SJSA1 (cell line): ENCODE data around the gene ABCC9. TPM values are rescaled to one million over a fixed set of nuclear protein-coding genes. Genes with fewer than 3 reads are reported as not detected.
"Not testable (repeated sequence)": the region's sequence is repeated elsewhere in the genome, so short reads cannot be mapped to it uniquely, and the experiment has no call there.

Experiments used
- DNase-seq, 2 experiments: peaks; one replicate each; pipeline ENCODE4 v3.0.0-alpha.2; 2015 to 2020; ENCODE audit warnings: low spot score in 2 of 2, low read depth in 1 of 2
- H3K27ac ChIP-seq: fragments of 250-450 bp; sonication (Bioruptor Pico); 2 replicates; pipeline ENCODE4 v1.5.1; 2020; ENCODE audit warnings: mild to moderate bottlenecking, moderate library complexity
- H3K27me3 ChIP-seq: fragments of 250-450 bp; sonication (Bioruptor Pico); replicated peaks from 2 replicates; pipeline ENCODE4 v1.5.1; 2020; ENCODE audit warnings: mild to moderate bottlenecking, moderate library complexity
- H3K36me3 ChIP-seq: fragments of 250-450 bp; sonication (Bioruptor Pico); 2 replicates; pipeline ENCODE4 v1.5.1; 2020; ENCODE audit warnings: mild to moderate bottlenecking
- H3K4me1 ChIP-seq: fragments of 250-450 bp; sonication (Bioruptor Pico); replicated peaks from 2 replicates; pipeline ENCODE4 v1.6.1; 2021; ENCODE audit warnings: mild to moderate bottlenecking
- H3K4me3 ChIP-seq: fragments of 250-450 bp; sonication (Bioruptor Pico); 2 replicates; pipeline ENCODE4 v1.5.1; 2020; ENCODE audit warnings: mild to moderate bottlenecking
- H3K9me3 ChIP-seq: fragments of 250-450 bp; sonication (Bioruptor Pico); replicated peaks from 2 replicates; pipeline ENCODE4 v1.5.1; 2020; ENCODE audit warnings: mild to moderate bottlenecking
- total RNA-seq: library from RNA; depleted of rRNA; stranded (reverse); fragments of >200 nt; shearing (Covaris generic); gene quantifications from 2 replicates; pipeline ENCODE4 v1.2.3, GENCODE V29; 2014

The ABCC9 gene
- total RNA-seq, 1 experiment from 2014 or later: 1.4 TPM

GRCh38 chr12:21913823-21914222, 27.4 kb downstream of the ABCC9 start:
- DNase-seq: no peak
- Histone ChIP-seq H3K36me3 (no peaks in the 10 kb centered on the region), H3K4me3 (no peak overlapping the region), H3K9me3 (no peaks in the 10 kb centered on the region; the same call in 1 of the 2 replicates), H3K27me3 (no peaks in the 10 kb centered on the region), H3K4me1 (no peaks in the 10 kb centered on the region), H3K27ac (no peak overlapping the region)

- Histone ChIP-seq H3K27ac (no peak overlapping the region), H3K9me3 (peaks cover 3% of the 10 kb centered on the region; the same call in 1 of the 2 replicates), H3K27me3 (no peaks in the 10 kb centered on the region), H3K4me3 (no peak overlapping the region), H3K4me1 (no peaks in the 10 kb centered on the region), H3K36me3 (no peaks in the 10 kb centered on the region)
- DNase-seq: no peak
Measured at GRCh38 chr12:21912318-21912717, 28.9 kb downstream of the ABCC9 start.

GRCh38 chr12:21911832-21912231, 29.4 kb downstream of the ABCC9 start:
- Histone ChIP-seq H3K27me3 (no peaks in the 10 kb centered on the region), H3K4me1 (no peaks in the 10 kb centered on the region), H3K27ac (no peak overlapping the region), H3K9me3 (peaks cover 3% of the 10 kb centered on the region; the same call in 1 of the 2 replicates), H3K36me3 (no peaks in the 10 kb centered on the region), H3K4me3 (no peak overlapping the region)
- DNase-seq: no peak

GRCh38 chr12:21910657-21911056, 30.6 kb downstream of the ABCC9 start:
- Histone ChIP-seq H3K27ac (no peak overlapping the region), H3K27me3 (no peaks in the 10 kb centered on the region), H3K36me3 (no peaks in the 10 kb centered on the region), H3K4me3 (no peak overlapping the region), H3K9me3 (peaks cover 3% of the 10 kb centered on the region; the same call in 1 of the 2 replicates), H3K4me1 (no peaks in the 10 kb centered on the region)
- DNase-seq: no peak

- DNase-seq: no peak
- H3K27ac ChIP-seq: no peak overlapping the region
- H3K36me3 ChIP-seq: no peaks in the 10 kb centered on the region
- no peaks in the 10 kb centered on the region for H3K4me1 ChIP-seq
- no peaks in the 10 kb centered on the region for H3K27me3 ChIP-seq
- 0 out of 2 replicates have a peak, but pooled peaks cover 3% of the 10 kb centered on the region for H3K9me3 ChIP-seq
- H3K4me3 ChIP-seq: no peak overlapping the region
Measured at GRCh38 chr12:21907948-21908837, 33.0 kb downstream of the ABCC9 start.

GRCh38 chr12:21906919-21907493, 34.2 kb downstream of the ABCC9 start:
- no peak overlapping the region for H3K27ac ChIP-seq
- no peaks in the 10 kb centered on the region for H3K27me3 ChIP-seq
- no peak overlapping the region for H3K4me3 ChIP-seq
- H3K36me3 ChIP-seq: no peaks in the 10 kb centered on the region
- no peaks in the 10 kb centered on the region for H3K4me1 ChIP-seq
- 0 out of 2 replicates have a peak, but pooled peaks cover 3% of the 10 kb centered on the region for H3K9me3 ChIP-seq
- DNase-seq: no peak

- not testable (repeated sequence) for H3K27ac ChIP-seq, H3K27me3 ChIP-seq, H3K9me3 ChIP-seq, H3K4me3 ChIP-seq, DNase-seq, H3K36me3 ChIP-seq, H3K4me1 ChIP-seq
Measured at GRCh38 chr12:21899532-21899931, 41.7 kb downstream of the ABCC9 start.

- Histone ChIP-seq H3K9me3 (no peaks in the 10 kb centered on the region), H3K4me1 (no peaks in the 10 kb centered on the region), H3K4me3 (no peak overlapping the region), H3K27me3 (no peaks in the 10 kb centered on the region), H3K36me3 (no peaks in the 10 kb centered on the region), H3K27ac (no peak overlapping the region)
- no peak for DNase-seq
Measured at GRCh38 chr12:21895651-21896050, 45.6 kb downstream of the ABCC9 start.

GRCh38 chr12:21894792-21895595, 46.2 kb downstream of the ABCC9 start:
- Histone ChIP-seq H3K36me3 (no peaks in the 10 kb centered on the region), H3K27me3 (no peaks in the 10 kb centered on the region), H3K4me1 (no peaks in the 10 kb centered on the region), H3K9me3 (no peaks in the 10 kb centered on the region), H3K27ac (no peak overlapping the region), H3K4me3 (no peak overlapping the region)
- no peak for DNase-seq

- Histone ChIP-seq H3K27me3 (no peaks in the 10 kb centered on the region), H3K9me3 (no peaks in the 10 kb centered on the region), H3K36me3 (no peaks in the 10 kb centered on the region), H3K27ac (no peak overlapping the region), H3K4me3 (no peak overlapping the region), H3K4me1 (no peaks in the 10 kb centered on the region)
- DNase-seq: no peak
Measured at GRCh38 chr12:21893924-21894323, 47.3 kb downstream of the ABCC9 start.

- H3K4me1 ChIP-seq: no peaks in the 10 kb centered on the region
- H3K9me3 ChIP-seq: no peaks in the 10 kb centered on the region
- H3K27ac ChIP-seq: no peak overlapping the region
- DNase-seq: no peak
- H3K27me3 ChIP-seq: no peaks in the 10 kb centered on the region
- no peak overlapping the region for H3K4me3 ChIP-seq
- H3K36me3 ChIP-seq: no peaks in the 10 kb centered on the region
Measured at GRCh38 chr12:21892341-21892740, 48.9 kb downstream of the ABCC9 start.

- H3K4me1 ChIP-seq: no peaks in the 10 kb centered on the region
- no peak overlapping the region for H3K4me3 ChIP-seq
- DNase-seq: no peak
- H3K27me3 ChIP-seq: no peaks in the 10 kb centered on the region
- no peaks in the 10 kb centered on the region for H3K36me3 ChIP-seq
- no peaks in the 10 kb centered on the region for H3K9me3 ChIP-seq
- H3K27ac ChIP-seq: no peak overlapping the region
Measured at GRCh38 chr12:21891751-21892217, 49.4 kb downstream of the ABCC9 start.

- Histone ChIP-seq H3K4me1 (no peaks in the 10 kb centered on the region), H3K4me3 (no peak overlapping the region), H3K9me3 (no peaks in the 10 kb centered on the region), H3K36me3 (no peaks in the 10 kb centered on the region), H3K27ac (no peak overlapping the region), H3K27me3 (no peaks in the 10 kb centered on the region)
- no peak for DNase-seq
Measured at GRCh38 chr12:21888276-21888863, 52.9 kb downstream of the ABCC9 start.
